Endodermal cell (in vitro differentiated cells): Measurements from ENCODE around the gene MARK3. TPM values are rescaled to one million over a fixed set of nuclear protein-coding genes. Genes with fewer than 3 reads are reported as not detected.

Experiments used
- DNase-seq: peaks from one replicate; pipeline ENCODE4 v3.0.0-alpha.2; 2017
- H3K27ac ChIP-seq: 2 replicates; pipeline ENCODE4 v1.5.1; 2013; ENCODE audit warnings: mild to moderate bottlenecking, low read depth, low read length, moderate library complexity
- H3K27me3 ChIP-seq: 2 replicates; pipeline ENCODE4 v1.6.1; 2013; ENCODE audit warnings: mild to moderate bottlenecking, low read length, moderate library complexity; ENCODE audit not compliant: insufficient read depth, control insufficient read depth, poor library complexity, severe bottlenecking
- H3K36me3 ChIP-seq: 2 replicates; pipeline ENCODE4 v1.7.0; 2013; ENCODE audit warnings: mild to moderate bottlenecking, low read length, moderate library complexity; ENCODE audit not compliant: control insufficient read depth, insufficient read depth
- H3K4me1 ChIP-seq: one replicate; pipeline ENCODE4 v1.7.0; 2013; ENCODE audit warnings: low read length; ENCODE audit not compliant: control insufficient read depth, insufficient read depth
- H3K4me3 ChIP-seq: 2 replicates; pipeline ENCODE4 v1.5.1; 2013; ENCODE audit warnings: mild to moderate bottlenecking, low read length, moderate library complexity
- H3K9ac ChIP-seq: 2 replicates; pipeline ENCODE4 v1.6.1; 2013; ENCODE audit warnings: mild to moderate bottlenecking, low read length, moderate library complexity; ENCODE audit not compliant: poor library complexity, severe bottlenecking; ENCODE audit errors: extremely low read depth
- H3K9me3 ChIP-seq: 2 replicates; pipeline ENCODE4 v1.6.1; 2013; ENCODE audit warnings: mild to moderate bottlenecking, low read length, moderate library complexity; ENCODE audit not compliant: control insufficient read depth
- H3K27ac Mint-ChIP-seq: 2 replicates; pipeline ENCODE4 v1.8.0; 2020; ENCODE audit warnings: mixed read lengths
- H3K27me3 Mint-ChIP-seq: 2 replicates; pipeline ENCODE4 v1.8.0; 2021; ENCODE audit warnings: mild to moderate bottlenecking, mixed read lengths; ENCODE audit not compliant: insufficient read depth
- H3K36me3 Mint-ChIP-seq: 2 replicates; pipeline ENCODE4 v1.8.0; 2020; ENCODE audit warnings: low read depth, mixed read lengths
- H3K4me1 Mint-ChIP-seq: 2 replicates; pipeline ENCODE4 v1.8.0; 2020; ENCODE audit warnings: mixed read lengths
- H3K4me3 Mint-ChIP-seq: 2 replicates; pipeline ENCODE4 v1.8.0; 2020; ENCODE audit warnings: mild to moderate bottlenecking, moderate library complexity, mixed read lengths
- H3K9me3 Mint-ChIP-seq: 2 replicates; pipeline ENCODE4 v1.8.0; 2020; ENCODE audit warnings: mild to moderate bottlenecking, mixed read lengths
- CTCF ChIP-seq: fragments of 200-600 bp; sonication (generic); conservative IDR thresholded peaks from 2 replicates; pipeline ENCODE4 v1.5.0; 2021; ENCODE audit warnings: antibody characterized with exemption, mild to moderate bottlenecking
- WGBS, 2 experiments: methylation state at CpG; one replicate each; pipeline versions ENCODE4 v1.1.5 to v1.1.7; 2013; ENCODE audit warnings: missing lambda C conversion rate in 2 of 2, mixed read lengths in 1 of 2; ENCODE audit not compliant: insufficient coverage in 1 of 2, insufficient read length in 1 of 2; 5-methylcytosine and 5-hydroxymethylcytosine counted together
- total RNA-seq, 2 donors: library from RNA; stranded (reverse); fragmentation: NEBNext Ultra II Directional in 1 of 2; extraction: Animal tissue kit (Norgen Biotek cat#: 25700) in 1 of 2; gene quantifications; 2 replicates in 1 of 2; 3 replicates in 1 of 2; pipeline ENCODE4 v1.2.1, GENCODE V29; 2021

MARK3 gene
- total RNA-seq, 2 donors from 2014 or later, result 95.8 to 106 TPM

GRCh38 chr14:103372017-103372416 is 13.2 kb upstream of the MARK3 start:
- no peaks in the 10 kb centered on the region for H3K9me3 Mint-ChIP-seq
- Histone ChIP-seq H3K4me1 (no peaks in the 10 kb centered on the region), H3K27me3 (no peaks in the 10 kb centered on the region), H3K4me3 (no peak overlapping the region), H3K36me3 (no peaks in the 10 kb centered on the region), H3K27ac (no peak overlapping the region), H3K9me3 (no peaks in the 10 kb centered on the region), H3K9ac (no peak overlapping the region)
- no peak overlapping the region for H3K27ac Mint-ChIP-seq
- no peaks in the 10 kb centered on the region for H3K27me3 Mint-ChIP-seq
- TF ChIP-seq CTCF, result no peak
- no peaks in the 10 kb centered on the region for H3K36me3 Mint-ChIP-seq
- H3K4me1 Mint-ChIP-seq, result peaks cover 5% of the 10 kb centered on the region
- DNase-seq, result no peak
- no peak overlapping the region for H3K4me3 Mint-ChIP-seq
- WGBS, 2 experiments, result 74% methylated on average over 8 of the region's 23 CpGs; no CpG with 5 or more reads in 1 of the 2 experiments

GRCh38 chr14:103372552-103373304 is 12.5 kb upstream of the MARK3 start:
- peak overlapping the region; percentile 35 for H3K27ac Mint-ChIP-seq
- no peaks in the 10 kb centered on the region for H3K36me3 Mint-ChIP-seq
- TF ChIP-seq CTCF, result no peak
- Histone ChIP-seq H3K9ac (no peak overlapping the region), H3K4me3 (no peak overlapping the region), H3K27me3 (no peaks in the 10 kb centered on the region), H3K9me3 (no peaks in the 10 kb centered on the region), H3K27ac (peak overlapping the region; percentile 47), H3K4me1 (no peaks in the 10 kb centered on the region), H3K36me3 (no peaks in the 10 kb centered on the region)
- no peak for DNase-seq
- 84 to 85% methylated on average over 7 to 11 of the region's 11 CpGs for WGBS, 2 experiments
- peaks cover 5% of the 10 kb centered on the region for H3K4me1 Mint-ChIP-seq
- H3K9me3 Mint-ChIP-seq, result no peaks in the 10 kb centered on the region
- H3K4me3 Mint-ChIP-seq, result no peak overlapping the region
- H3K27me3 Mint-ChIP-seq, result no peaks in the 10 kb centered on the region

GRCh38 chr14:103374121-103374520 is 11.1 kb upstream of the MARK3 start:
- no peak for DNase-seq
- Histone ChIP-seq H3K27ac (no peak overlapping the region), H3K4me3 (no peak overlapping the region), H3K4me1 (no peaks in the 10 kb centered on the region), H3K27me3 (no peaks in the 10 kb centered on the region), H3K9ac (no peak overlapping the region), H3K9me3 (no peaks in the 10 kb centered on the region), H3K36me3 (no peaks in the 10 kb centered on the region)
- no peaks in the 10 kb centered on the region for H3K36me3 Mint-ChIP-seq
- WGBS, 2 experiments, result 95 to 96% methylated on average over 11 of the region's 11 CpGs
- H3K27ac Mint-ChIP-seq, result no peak overlapping the region
- no peak overlapping the region for H3K4me3 Mint-ChIP-seq
- TF ChIP-seq CTCF, result no peak
- no peaks in the 10 kb centered on the region for H3K27me3 Mint-ChIP-seq
- H3K9me3 Mint-ChIP-seq, result no peaks in the 10 kb centered on the region
- peaks cover 5% of the 10 kb centered on the region for H3K4me1 Mint-ChIP-seq
